HTR-8/SVneo (cell line): Measurements from ENCODE around the gene CARS1.
A peak's percentile ranks its signal among the peaks of the same experiment; 100 is the strongest.

Experiments
- DNase-seq: peaks from one replicate; pipeline ENCODE4 v3.0.0; 2011; ENCODE audit warnings: low spot score, mixed read lengths; ENCODE audit not compliant: insufficient read length
- FAIRE-seq: peaks from 2 replicates; lab custom pipeline; 2011; peaks lifted over from hg19 to GRCh38; lab: Jason Lieb, UNC

CARS1 gene

DNA sequence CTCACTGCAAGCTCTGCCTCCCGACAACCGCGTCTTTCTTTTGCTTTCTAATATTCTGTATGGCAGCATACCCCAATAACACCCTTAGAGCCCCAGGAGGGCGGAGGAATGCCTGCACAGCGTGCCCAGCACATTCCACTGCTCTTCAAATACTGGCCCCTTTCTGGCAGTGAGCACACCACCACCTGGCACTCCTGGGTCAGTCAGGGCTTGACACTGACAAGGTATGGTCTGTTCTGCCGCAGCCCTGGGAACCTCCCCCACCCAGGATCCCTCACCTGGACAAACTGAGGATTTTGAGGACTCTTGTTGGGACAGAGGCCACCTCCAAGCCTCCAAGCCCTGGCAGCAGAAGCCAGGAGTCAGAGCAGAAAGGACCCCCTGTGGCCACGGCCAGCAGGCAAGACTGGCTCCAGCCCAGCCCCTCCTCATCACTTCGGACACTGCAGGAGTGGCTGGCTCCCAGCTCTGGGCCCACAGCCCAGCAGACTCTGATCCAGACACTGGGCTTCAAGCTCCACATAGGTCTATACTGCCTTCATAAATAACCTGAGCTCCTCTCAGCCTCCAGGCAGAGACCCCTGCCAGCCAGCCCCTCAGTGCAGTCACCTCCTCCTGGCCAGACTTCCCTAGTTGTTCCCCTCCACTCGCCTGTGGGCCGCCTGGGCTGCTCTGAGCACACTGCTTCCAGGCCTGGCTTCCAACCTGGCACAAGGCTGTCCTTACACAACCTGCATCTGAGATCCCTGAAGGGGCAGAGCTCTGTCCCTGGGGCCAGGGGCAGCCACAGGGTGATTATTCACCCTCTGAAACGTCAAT, 14.5 kb downstream of the CARS1 start:
- FAIRE-seq (no peak), DNase-seq (no peak)

DNA sequence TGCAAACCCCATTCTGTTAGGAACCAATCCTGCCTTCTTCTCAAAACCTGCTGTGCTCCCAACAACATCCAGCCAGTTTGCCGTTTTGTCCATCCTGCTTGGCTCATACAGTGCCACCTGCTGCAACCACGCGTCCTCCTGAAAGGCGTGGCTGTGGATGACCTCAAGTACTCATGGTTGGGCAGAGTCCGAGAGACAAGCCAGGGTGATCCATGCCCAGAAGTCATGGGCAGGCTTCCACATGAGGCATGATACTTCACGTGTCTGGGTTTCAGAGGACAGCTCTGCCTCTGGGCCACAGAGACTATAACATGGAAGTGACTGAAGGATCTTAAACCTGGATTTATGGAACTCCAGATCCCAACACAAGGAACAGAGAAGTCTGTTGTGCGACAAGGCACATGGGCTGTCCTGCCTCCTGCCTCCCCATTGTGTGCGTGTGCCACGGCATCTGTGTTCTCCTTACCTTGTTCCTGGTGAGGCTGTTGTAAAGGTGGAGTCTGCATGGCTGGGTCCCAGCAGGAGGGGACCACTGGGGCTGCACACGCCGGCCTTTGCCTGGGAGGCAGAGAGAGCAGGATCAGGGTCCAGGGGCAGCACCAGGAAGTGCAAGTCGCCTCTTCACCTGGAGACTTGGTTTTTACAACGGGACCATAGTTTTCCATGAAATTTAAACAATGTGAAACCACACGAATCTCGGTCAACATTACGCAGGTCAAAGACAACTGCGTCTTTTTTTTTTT, 15.4 kb downstream of the CARS1 start:
- no peak for FAIRE-seq
- DNase-seq: no peak

GRCh38 chr11:3040881-3041280, 16.3 kb downstream of the CARS1 start:
- FAIRE-seq (no peak), DNase-seq (no peak)

GRCh38 chr11:3037945-3038271, 19.3 kb downstream of the CARS1 start:
- FAIRE-seq (no peak), DNase-seq (no peak)

DNA sequence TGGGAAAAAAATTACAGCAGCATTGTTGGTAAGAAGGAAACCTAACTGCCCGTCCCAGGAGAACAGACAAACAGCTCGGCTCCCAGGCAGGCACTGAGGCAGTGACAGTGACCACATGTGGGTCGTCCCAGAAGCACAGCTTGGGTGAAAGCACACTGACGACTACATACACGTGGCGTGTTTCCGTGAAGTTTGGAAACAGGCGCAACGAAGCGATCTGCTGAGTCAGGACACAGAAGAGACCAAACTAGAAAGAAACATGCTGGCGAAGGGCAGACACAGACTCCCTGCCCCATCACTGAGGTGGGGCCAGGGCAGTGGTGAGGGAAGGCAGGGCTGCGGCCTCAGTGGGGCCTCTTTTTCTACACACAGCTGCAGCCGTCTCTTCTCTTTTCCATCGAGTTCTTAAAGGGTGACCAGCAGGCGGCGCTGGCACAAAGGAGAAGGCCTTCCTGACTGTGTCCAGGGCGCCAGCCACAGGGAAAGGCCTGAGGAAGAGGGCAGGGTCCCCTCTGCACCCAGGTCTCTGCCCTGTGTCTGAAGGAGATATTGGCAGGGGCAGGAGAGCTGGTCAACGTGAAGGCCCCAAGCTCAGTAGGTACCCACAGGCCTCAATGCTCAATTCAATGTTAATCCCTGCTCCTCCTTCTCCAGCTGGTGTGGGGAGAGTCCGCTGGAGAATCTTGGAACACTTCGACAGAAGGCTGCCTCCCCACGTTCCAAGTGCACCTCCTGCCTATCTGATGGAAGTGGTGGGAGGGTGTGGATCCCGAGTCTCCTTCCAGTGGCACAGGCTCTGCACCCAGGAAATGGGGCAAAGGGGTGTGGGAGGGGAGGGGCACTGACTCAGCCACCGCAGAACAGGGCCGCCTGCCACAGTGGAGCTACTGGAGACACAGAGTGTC, 19.9 kb downstream of the CARS1 start:
- peak; percentile 63 for DNase-seq

GRCh38 chr11:3036419-3036818, 20.8 kb downstream of the CARS1 start:
- DNase-seq (no peak), FAIRE-seq (peak; percentile 20)

More for the DNA sequence above, 19.9 kb downstream of the CARS1 start:
- peak; percentile 31 for FAIRE-seq

DNA sequence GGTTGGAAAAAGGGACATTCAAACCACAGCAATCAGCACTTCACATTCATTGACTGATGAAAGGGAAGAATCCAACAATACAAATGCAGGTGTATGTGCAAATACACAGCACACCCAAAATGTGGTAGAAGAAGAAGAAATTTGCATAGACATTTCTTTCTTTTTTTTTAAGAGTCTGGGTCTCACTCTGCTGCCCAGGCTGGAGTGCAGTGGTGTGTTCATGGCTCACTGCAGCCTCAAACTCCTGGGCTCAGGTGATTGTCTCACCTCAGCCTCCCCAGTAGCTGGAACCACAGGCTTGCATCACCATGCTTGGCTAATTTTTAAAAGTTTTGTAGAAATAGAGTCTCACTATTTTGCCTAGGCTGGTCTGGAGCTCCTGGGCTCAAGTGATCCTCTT, 21.9 kb downstream of the CARS1 start:
- no peak for DNase-seq
- no peak for FAIRE-seq

DNA sequence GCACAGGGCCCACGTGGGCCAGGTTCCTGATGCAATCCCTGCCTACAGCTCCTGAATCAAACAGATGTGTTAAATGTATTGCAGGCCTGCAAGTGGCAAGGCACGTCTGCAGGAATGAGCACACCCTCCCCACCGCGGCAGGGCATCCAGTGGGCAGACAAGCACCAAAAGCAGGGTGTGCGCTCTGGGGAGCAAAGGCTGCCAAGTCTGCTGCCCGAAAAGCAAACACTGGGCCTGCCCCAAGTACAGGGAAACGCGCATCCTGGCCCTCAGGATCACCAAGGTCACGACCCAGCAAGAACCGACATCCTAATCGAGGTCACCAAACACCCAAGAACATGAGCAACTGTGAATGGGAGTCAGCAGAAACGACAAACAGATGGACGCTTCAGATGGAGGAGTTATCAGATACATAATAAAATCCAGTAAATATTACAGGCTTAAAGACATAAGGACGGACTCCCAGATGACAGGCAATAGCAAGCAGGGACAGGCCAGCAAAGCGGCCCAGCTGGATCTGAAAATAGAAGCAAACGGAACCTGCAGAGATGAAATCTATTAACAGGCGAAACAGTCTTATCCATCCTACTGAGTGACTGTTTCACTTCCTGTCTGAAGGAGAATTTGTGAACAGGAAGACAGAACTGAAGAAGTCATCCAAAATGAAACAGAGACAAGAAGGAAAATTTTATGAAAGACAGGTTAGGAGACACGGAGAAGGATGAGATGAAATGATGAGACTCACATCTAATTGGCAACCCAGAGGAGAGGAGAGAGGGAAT, 26.7 kb downstream of the CARS1 start:
- no peak for FAIRE-seq

GRCh38 chr11:3028813-3029212, 28.4 kb downstream of the CARS1 start:
- DNase-seq (no peak), FAIRE-seq (no peak)

More for the DNA sequence above, 26.7 kb downstream of the CARS1 start:
- DNase-seq: no peak

GRCh38 chr11:3026803-3027202, 30.4 kb downstream of the CARS1 start:
- DNase-seq (no peak), FAIRE-seq (no peak)

DNA sequence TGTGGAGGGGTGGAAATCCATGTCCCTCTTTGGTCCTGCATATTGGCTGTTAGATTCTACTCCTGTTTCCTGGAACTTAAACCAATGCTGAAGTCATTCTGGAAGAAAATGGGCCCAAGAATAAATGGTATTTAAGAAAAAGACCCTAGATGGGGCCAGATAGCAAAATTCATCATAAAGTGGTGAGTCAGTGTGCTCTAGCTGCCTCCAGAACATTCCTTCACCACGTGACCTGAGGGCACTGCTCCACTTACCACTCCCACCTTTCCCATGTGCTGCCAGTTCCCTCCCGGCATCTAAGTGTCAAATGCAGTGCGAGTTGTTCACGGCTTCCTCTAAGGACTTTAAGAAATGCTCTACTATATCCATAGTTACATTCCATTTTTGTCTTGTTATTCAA, 34.2 kb downstream of the CARS1 start:
- FAIRE-seq (no peak), DNase-seq (no peak)

GRCh38 chr11:3022300-3022967, 34.8 kb downstream of the CARS1 start:
- DNase-seq: no peak
- FAIRE-seq: no peak

DNA sequence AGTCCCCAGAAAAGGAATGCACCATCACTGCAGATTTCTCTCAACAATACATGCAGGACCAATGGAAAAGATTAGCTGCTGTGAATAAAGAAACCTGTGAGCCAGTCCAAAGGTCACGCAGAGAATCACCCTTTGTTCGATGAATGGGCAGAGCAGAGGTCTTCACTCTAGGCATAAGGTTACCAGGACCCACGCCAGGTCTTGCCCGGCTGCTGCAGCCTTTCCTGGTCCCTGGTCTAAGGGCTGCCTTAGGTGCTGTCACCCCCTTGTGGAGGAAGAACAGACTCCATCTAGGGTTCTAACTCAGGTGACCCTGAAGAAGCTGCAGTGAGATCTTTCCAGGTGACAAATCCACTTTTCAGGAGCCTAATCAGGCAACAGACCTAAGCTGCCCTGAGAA, 36.1 kb downstream of the CARS1 start:
- peak; percentile 52 for DNase-seq
- FAIRE-seq: no peak

- no peak for DNase-seq
Measured at GRCh38 chr11:3020011-3020410, 37.2 kb downstream of the CARS1 start.

GRCh38 chr11:3018596-3018995, 38.6 kb downstream of the CARS1 start:
- FAIRE-seq (no peak), DNase-seq (no peak)

More at GRCh38 chr11:3020011-3020410, 37.2 kb downstream of the CARS1 start:
- FAIRE-seq: no peak

GRCh38 chr11:3016861-3017260, 40.4 kb downstream of the CARS1 start:
- DNase-seq: no peak
- no peak for FAIRE-seq

GRCh38 chr11:3015796-3016195, 41.4 kb downstream of the CARS1 start:
- DNase-seq (no peak), FAIRE-seq (no peak)

DNA sequence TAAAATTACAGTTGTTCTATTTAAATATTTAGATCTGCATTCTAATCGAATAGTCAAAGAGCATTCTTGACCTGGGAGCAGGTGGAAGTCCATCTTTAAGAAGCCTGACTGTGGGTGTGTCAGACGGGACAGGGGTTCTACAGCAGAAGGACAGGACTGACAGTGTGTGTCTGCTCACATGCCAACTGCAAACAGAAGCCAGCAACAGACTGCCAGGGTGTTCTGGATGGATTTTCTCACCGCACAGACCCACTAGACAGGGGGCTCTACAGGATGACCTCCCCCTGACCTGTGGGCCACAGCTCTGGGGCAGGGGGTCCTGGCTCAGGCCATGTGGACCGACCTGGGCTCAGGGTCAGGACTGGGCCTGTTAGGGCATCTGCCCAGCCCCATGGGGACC, 42.3 kb downstream of the CARS1 start:
- no peak for FAIRE-seq
- no peak for DNase-seq
